B cell (primary cell): ENCODE data around the gene MBTPS1. TPM values are rescaled to one million over a fixed set of nuclear protein-coding genes. Genes with fewer than 3 reads are reported as not detected.

Experiments
- ATAC-seq: fragments of 200-7000 bp; cut with Tn5 transposase; one replicate; pipeline ENCODE4 v1.10.0; 2021; ENCODE audit warnings: low read depth, mild to moderate bottlenecking, moderate number of reproducible peaks, moderate library complexity
- CTCF ChIA-PET: fragments of 350-600 bp; sonication (Branson Sonifier 250); formaldehyde crosslinking; loops from one replicate; lab custom pipeline; 2021; ENCODE audit warnings: antibody characterized with exemption, inconsistent platforms; lab: Charles Lee
- POLR2A ChIA-PET: fragments of 350-600 bp; sonication (Branson Sonifier 250); formaldehyde crosslinking; loops from one replicate; lab custom pipeline; 2021; ENCODE audit warnings: antibody characterized with exemption; lab: Charles Lee
- DNase-seq: peaks from one replicate; pipeline ENCODE4 v3.0.0; 2013
- H2AFZ ChIP-seq: 2 replicates; pipeline ENCODE4 v1.6.1; 2012; ENCODE audit warnings: mild to moderate bottlenecking, low read depth, low read length; ENCODE audit not compliant: insufficient read depth, poor library complexity, severe bottlenecking
- H3K27ac ChIP-seq, 2 donors: 1 replicate in 1 of 2; 2 replicates in 1 of 2; pipeline ENCODE4 v1.5.1; 2012 to 2013; ENCODE audit warnings: low read length in 2 of 2, mild to moderate bottlenecking in 2 of 2, moderate library complexity in 1 of 2
- H3K27me3 ChIP-seq, 4 experiments: fragments of 200-600 bp in 1 of 4; sonication (generic) in 1 of 4; replicated peaks in 1 of 4; 1 replicate in 2 of 4; 2 replicates in 2 of 4; pipeline versions ENCODE4 v1.6.1 to v1.7.0; 2013 to 2016; ENCODE audit warnings: low read length in 3 of 4, mild to moderate bottlenecking in 2 of 4, mixed read lengths in 1 of 4, moderate library complexity in 1 of 4; ENCODE audit not compliant: insufficient read depth in 4 of 4, control insufficient read depth in 3 of 4; ENCODE audit errors: control extremely low read depth in 1 of 4
- H3K36me3 ChIP-seq, 2 experiments: replicated peaks in 1 of 2; 1 replicate in 1 of 2; 2 replicates in 1 of 2; pipeline versions ENCODE4 v1.6.1 to v1.7.1; 2013; ENCODE audit warnings: low read length in 1 of 2; ENCODE audit not compliant: insufficient read depth in 2 of 2, control insufficient read depth in 1 of 2; ENCODE audit errors: control extremely low read depth in 1 of 2, extremely low read depth in 1 of 2
- H3K4me1 ChIP-seq, 2 donors: fragments of 200-600 bp in 1 of 2; sonication (generic) in 1 of 2; 1 replicate in 1 of 2; 2 replicates in 1 of 2; pipeline versions ENCODE4 v1.5.1 to v1.6.1; 2013 to 2017; ENCODE audit warnings: low read length in 2 of 2; ENCODE audit not compliant: control insufficient read depth in 2 of 2, insufficient read depth in 2 of 2
- H3K4me2 ChIP-seq: replicated peaks from 2 replicates; pipeline ENCODE3; 2012; ENCODE audit warnings: mild to moderate bottlenecking, low read depth, low read length; ENCODE audit not compliant: poor library complexity, severe bottlenecking
- H3K4me3 ChIP-seq, 5 experiments: fragments of 200-600 bp in 1 of 5; sonication (generic) in 1 of 5; 1 replicate in 3 of 5; 2 replicates in 2 of 5; pipeline versions ENCODE4 v1.5.1 to v1.7.0; 2011 to 2016; ENCODE audit warnings: low read length in 4 of 5, mild to moderate bottlenecking in 4 of 5, low read depth in 2 of 5, control low read depth in 1 of 5, moderate library complexity in 1 of 5; ENCODE audit not compliant: insufficient read depth in 1 of 5; ENCODE audit errors: control extremely low read depth in 1 of 5, extremely low read depth in 1 of 5
- H3K79me2 ChIP-seq: fragments of 200-600 bp; sonication (generic); one replicate; pipeline ENCODE4 v1.6.0; 2016; ENCODE audit warnings: low read length; ENCODE audit not compliant: control insufficient read depth, insufficient read depth
- H3K9ac ChIP-seq: fragments of 200-600 bp; sonication (generic); 2 replicates; pipeline ENCODE4 v1.6.1; 2017; ENCODE audit warnings: mild to moderate bottlenecking, low read length, moderate library complexity
- H3K9me3 ChIP-seq, 3 donors: one replicate each; pipeline versions ENCODE4 v1.6.1 to v1.7.1; 2013; ENCODE audit warnings: low read length in 2 of 3; ENCODE audit not compliant: control insufficient read depth in 2 of 3, insufficient read depth in 1 of 3; ENCODE audit errors: control extremely low read depth in 1 of 3
- H4K20me1 ChIP-seq: 2 replicates; pipeline ENCODE4 v1.6.0; 2012; ENCODE audit warnings: mild to moderate bottlenecking, low read length; ENCODE audit not compliant: insufficient read depth, control insufficient read depth, poor library complexity, severe bottlenecking
- H3K27ac Mint-ChIP-seq: one replicate; pipeline ENCODE4 v1.8.0; 2021; ENCODE audit warnings: mixed read lengths
- H3K27me3 Mint-ChIP-seq: one replicate; pipeline ENCODE4 v1.8.0; 2021; ENCODE audit warnings: mixed read lengths
- H3K4me1 Mint-ChIP-seq: one replicate; pipeline ENCODE4 v1.8.0; 2021; ENCODE audit warnings: mixed read lengths
- H3K4me3 Mint-ChIP-seq: one replicate; pipeline ENCODE4 v1.8.0; 2021; ENCODE audit warnings: mixed read lengths
- H3K9me3 Mint-ChIP-seq: one replicate; pipeline ENCODE4 v1.8.0; 2022; ENCODE audit warnings: mixed read lengths; ENCODE audit not compliant: insufficient read depth
- CTCF ChIP-seq: fragments of 200-600 bp; IDR thresholded peaks from one replicate; pipeline ENCODE4 v1.8.0; 2022; ENCODE audit warnings: antibody characterized with exemption, mild to moderate bottlenecking
- EZH2 ChIP-seq: IDR thresholded peaks from 2 replicates; pipeline ENCODE4 v1.6.1; 2012; ENCODE audit warnings: borderline replicate concordance, low read depth, mild to moderate bottlenecking, moderate library complexity, low read length; ENCODE audit not compliant: insufficient read depth, poor library complexity, severe bottlenecking
- WGBS: methylation state at CpG from one replicate; pipeline ENCODE4 v1.1.5; 2013; ENCODE audit warnings: missing lambda C conversion rate; ENCODE audit not compliant: insufficient coverage; 5-methylcytosine and 5-hydroxymethylcytosine counted together
- intact Hi-C: fragments of 100-400 bp; cut with micrococcal nuclease; formaldehyde crosslinking; loops from one replicate; pipeline ENCODE4 v1.10.0; 2022
- polyA plus RNA-seq: library from polyadenylated mRNA; depleted of rRNA; stranded (reverse); fragments of >200 nt; gene quantifications from 2 replicates; pipeline ENCODE4 v1.2.3, GENCODE V29; 2012
- total RNA-seq, 2 donors: library from RNA; stranded (reverse); fragments of 120-200 nt in 1 of 2; gene quantifications; 1 replicate in 1 of 2; 2 replicates in 1 of 2; pipeline versions ENCODE4 v1.2.3 to v1.2.4, GENCODE V29; 2013 to 2022

Gene MBTPS1
- total and polyA plus RNA-seq, 2 donors (not counting 1 experiment from before 2014, with no cell fraction given), result 85.9 to 120 TPM

- ChIA-PET CTCF (no interaction called here), POLR2A (no interaction called here)
- Histone ChIP-seq H3K9ac (no peak overlapping the region), H2AFZ (no peak overlapping the region), H3K9me3 (no peaks in the 10 kb centered on the region), H3K27me3 (peaks cover 0 to 6% (median 0%) of the 10 kb centered on the region in 4 experiments), H3K27ac (no peak overlapping the region), H3K79me2 (no peaks in the 10 kb centered on the region), H4K20me1 (no peaks in the 10 kb centered on the region), H3K4me1 (no peaks in the 10 kb centered on the region), H3K4me3 (no peak overlapping the region), H3K4me2 (no peak overlapping the region), H3K36me3 (no peaks in the 10 kb centered on the region)
- H3K27me3 Mint-ChIP-seq, result peaks cover 43% of the 10 kb centered on the region
- WGBS, result 81% methylated on average over 3 of the region's 3 CpGs
- no peak for TF ChIP-seq CTCF
- no peak for TF ChIP-seq EZH2
- no peak for DNase-seq
- no peaks in the 10 kb centered on the region for H3K4me1 Mint-ChIP-seq
- no peak for ATAC-seq
- intact Hi-C loops, result no loop called here
- no peaks in the 10 kb centered on the region for H3K9me3 Mint-ChIP-seq
- H3K4me3 Mint-ChIP-seq, result no peak overlapping the region
- no peak overlapping the region for H3K27ac Mint-ChIP-seq
Observed at GRCh38 chr16:84150926-84151325, 34.2 kb upstream of the MBTPS1 start.

GRCh38 chr16:84144859-84145639 lies 28.3 kb upstream of the MBTPS1 start, which contains the start of the genes DNAAF1 and HSDL1:
Gene DNAAF1, plus strand, starts transcription at chr16:84145308. Its CDS starts 133 bp downstream, at chr16:84145441.
Gene HSDL1, minus strand, starts transcription at chr16:84145177. Its CDS starts 13,856 bp downstream, at chr16:84131321.
- H3K4me1 ChIP-seq, result peaks cover 3 to 14% of the 10 kb centered on the region in 2 donors
- H3K4me3 Mint-ChIP-seq, result peak within 1 kb of the TSS; percentile 96
- intact Hi-C loops, result loop anchor here (1.0 to 5.0 kb wide), 6 partner anchors 29 to 882 kb away; partner anchors contain the start of genes HSBP1, KIAA0513, MBTPS1 and MLYCD
- H3K9ac ChIP-seq, result peak within 1 kb of the TSS; percentile 85
- DNase-seq, result peak; percentile 96
- peaks cover 42% of the 10 kb centered on the region for H3K79me2 ChIP-seq
- peak within 1 kb of the TSS; percentile 91 for H3K27ac Mint-ChIP-seq
- POLR2A ChIA-PET, result interaction anchor here (0.9 to 1.3 kb wide), 2 partner anchors 28 to 42 kb away, joined by 3 to 5 read pairs; partner anchors contain the start of genes MBTPS1 and TAF1C
- H4K20me1 ChIP-seq, result no peaks in the 10 kb centered on the region
- H3K36me3 ChIP-seq, result no peaks in the 10 kb centered on the region
- H3K9me3 Mint-ChIP-seq, result no peaks in the 10 kb centered on the region
- H3K4me1 Mint-ChIP-seq, result peaks cover 14% of the 10 kb centered on the region
- TF ChIP-seq CTCF (no peak), EZH2 (no peak)
- CTCF ChIA-PET, result interaction anchor here (1.3 to 1.5 kb wide), 3 partner anchors 28 to 42 kb away, joined by 4 to 8 read pairs (median 7); partner anchors contain the start of genes MBTPS1 and TAF1C
- peaks cover 16% of the 10 kb centered on the region for H3K27me3 Mint-ChIP-seq
- WGBS, result under 1% methylated on average over 81 of the region's 89 CpGs
- H2AFZ ChIP-seq, result peak within 1 kb of the TSS; percentile 87
- H3K4me2 ChIP-seq, result peak within 1 kb of the TSS; percentile 79
- ATAC-seq, result peak; percentile 88
- H3K27ac ChIP-seq, result peak within 1 kb of the TSS; percentile 34 to 86
- H3K4me3 ChIP-seq, result peak within 1 kb of the TSS; percentile 46 to 80 (median 75)
- H3K27me3 ChIP-seq, result peaks cover 0 to 2% (median 0%) of the 10 kb centered on the region in 4 experiments
- no peaks in the 10 kb centered on the region for H3K9me3 ChIP-seq
